GM18499 (cell line): ENCODE measurements around the gene SCFD2.
"Not testable (repeated sequence)": the region's sequence is repeated elsewhere in the genome, so short reads cannot be mapped to it uniquely, and the experiment has no call there.

Source experiments
- ATAC-seq: cut with Tn5 transposase; IDR thresholded peaks from one replicate; pipeline ENCODE4 v1.9.1; 2021; ENCODE audit warnings: moderate number of reproducible peaks; ENCODE audit not compliant: insufficient read depth, unreplicated experiment

Gene SCFD2

DNA sequence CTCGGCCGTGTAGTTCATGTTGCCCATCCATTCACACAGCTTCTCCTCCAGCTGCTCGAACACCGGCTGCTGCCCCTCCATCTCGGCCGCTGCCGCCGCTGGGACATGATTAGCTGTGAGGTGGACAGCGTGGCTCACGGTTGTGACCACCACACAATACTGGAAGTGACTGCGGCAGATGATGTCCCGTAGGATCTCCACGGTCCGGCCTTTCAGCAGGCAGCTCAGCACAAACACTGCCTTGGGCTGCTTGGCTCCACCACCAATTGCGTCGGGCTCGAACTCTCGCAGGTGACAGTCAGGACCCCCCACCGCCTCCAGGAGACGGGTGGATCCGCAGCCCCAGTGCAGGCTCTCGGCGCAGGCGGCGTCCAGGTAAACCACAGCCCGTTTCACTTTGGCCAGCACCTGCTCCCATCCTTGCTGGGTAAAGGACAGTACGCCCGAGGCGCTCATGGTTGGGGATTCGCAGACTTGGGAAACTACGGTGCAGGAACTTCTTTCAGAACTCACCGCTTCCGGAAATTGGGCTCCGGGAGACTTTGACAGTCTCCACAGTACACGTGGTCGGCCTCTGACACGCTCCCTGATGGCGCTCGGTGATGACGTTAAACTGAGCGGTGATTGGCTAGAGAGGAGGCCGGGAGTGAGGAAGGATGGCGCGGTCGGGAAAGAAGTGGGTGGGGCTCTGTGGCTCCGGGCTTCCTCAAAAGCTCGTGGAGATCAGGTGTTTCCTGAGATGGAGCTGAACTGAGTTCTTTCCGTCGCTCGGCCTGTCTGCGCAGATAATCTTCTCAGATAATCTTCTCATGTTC lies at the start of gene SCFD2:
SCFD2 (minus strand) TSS at position 576 of the 815 bp plus-strand sequence.
- peak; percentile 91 for ATAC-seq

DNA sequence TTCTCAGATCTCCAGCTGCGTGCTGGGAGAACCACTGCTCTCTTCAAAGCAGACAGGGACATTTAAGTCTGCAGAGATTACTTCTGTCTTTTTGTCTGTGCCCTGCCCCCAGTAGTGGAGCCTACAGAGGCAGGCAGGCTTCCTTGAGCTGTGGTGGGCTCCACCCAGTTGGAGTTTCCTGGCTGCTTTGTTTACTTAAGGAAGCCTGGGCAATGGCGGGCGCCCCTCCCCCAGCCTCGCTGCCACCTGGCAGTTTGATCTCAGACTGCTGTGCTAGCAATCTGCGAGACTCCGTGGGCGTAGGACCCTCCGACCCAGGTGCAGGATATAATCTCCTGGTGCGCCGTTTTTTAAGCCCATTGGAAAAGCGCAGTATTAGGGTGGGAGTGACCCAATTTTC lies 43.6 kb upstream of the SCFD2 start:
- ATAC-seq, result not testable (repeated sequence)

DNA sequence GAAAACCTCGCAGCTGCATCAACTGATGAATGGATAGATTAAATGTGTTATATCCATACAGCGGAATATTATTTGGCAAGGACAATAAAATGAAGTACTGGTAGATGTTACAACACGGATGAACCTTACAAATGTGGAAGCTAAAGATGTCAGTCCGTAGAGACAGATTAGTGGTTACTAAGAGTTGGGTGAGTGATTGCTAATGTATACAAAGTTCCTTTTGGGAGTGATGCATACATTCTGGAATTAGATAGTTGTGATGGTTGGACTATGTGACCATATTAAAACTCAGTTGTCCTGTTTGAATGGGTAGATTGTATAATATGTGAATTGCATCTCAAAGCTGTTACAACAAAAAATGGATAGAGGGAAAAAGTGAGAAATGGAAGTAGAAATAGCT lies 14.4 kb upstream of the SCFD2 start:
- ATAC-seq, result no peak

DNA sequence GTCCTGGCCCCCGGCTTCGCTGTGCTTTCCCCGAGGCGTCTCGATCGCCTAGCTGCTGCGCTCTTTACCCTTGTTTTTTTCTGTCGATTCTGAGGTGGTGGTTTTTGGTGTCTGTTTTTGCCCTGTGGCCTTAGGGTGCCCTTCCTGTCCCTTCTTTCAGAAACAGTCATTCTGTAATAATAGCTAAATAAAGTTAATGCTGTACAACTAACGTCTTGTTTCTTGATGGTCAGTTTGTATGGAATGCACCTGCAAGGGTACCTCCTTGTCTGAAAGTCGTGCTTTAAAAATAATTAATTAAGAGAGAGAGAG lies 12.3 kb upstream of the SCFD2 start:
- peak; percentile 18 for ATAC-seq

GRCh38 chr4:53377319-53378170 lies 11.7 kb upstream of the SCFD2 start, which contains the start of gene FIP1L1:
TSS of gene FIP1L1 (plus strand) at chr4:53377641. CDS start at chr4:53377839, 198 bp downstream.
- ATAC-seq, result peak; percentile 87

- ATAC-seq, result no peak
Observed at GRCh38 chr4:53376900-53377299, 11.0 kb upstream of the SCFD2 start.

DNA sequence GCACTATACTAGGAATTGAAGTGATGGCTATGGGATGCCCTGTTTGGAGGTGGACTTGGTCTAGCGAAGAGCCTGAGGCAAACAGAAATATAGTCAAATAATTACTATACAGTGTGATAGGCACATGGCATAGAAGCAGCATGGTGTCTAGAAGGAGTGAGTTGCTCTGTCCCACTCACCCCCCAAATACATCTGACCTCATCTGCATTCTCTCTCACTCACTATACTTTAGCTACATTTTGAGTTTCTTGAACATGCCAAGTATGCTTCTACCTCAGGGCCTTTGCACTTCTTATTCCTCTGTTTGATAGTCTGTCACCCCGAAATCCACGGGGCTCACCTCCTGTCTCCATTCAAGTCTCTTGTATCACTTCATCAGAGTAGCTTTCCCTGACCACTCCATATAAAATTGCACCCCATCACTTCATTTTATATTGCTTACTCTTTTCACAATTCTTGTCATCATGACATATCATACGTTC lies 9.0 kb upstream of the SCFD2 start:
- no peak for ATAC-seq

GRCh38 chr4:53371843-53372521 lies 6.1 kb upstream of the SCFD2 start:
- ATAC-seq, result no peak

GRCh38 chr4:53371049-53371448 lies 5.2 kb upstream of the SCFD2 start:
- no peak for ATAC-seq

- no peak for ATAC-seq
Observed at GRCh38 chr4:53367721-53368120, 1.9 kb upstream of the SCFD2 start.

GRCh38 chr4:53366301-53366716 lies 448 bp upstream of the SCFD2 start:
- ATAC-seq, result no peak

- no peak for ATAC-seq
Observed at GRCh38 chr4:53365121-53365485, 758 bp downstream of the SCFD2 start.

DNA sequence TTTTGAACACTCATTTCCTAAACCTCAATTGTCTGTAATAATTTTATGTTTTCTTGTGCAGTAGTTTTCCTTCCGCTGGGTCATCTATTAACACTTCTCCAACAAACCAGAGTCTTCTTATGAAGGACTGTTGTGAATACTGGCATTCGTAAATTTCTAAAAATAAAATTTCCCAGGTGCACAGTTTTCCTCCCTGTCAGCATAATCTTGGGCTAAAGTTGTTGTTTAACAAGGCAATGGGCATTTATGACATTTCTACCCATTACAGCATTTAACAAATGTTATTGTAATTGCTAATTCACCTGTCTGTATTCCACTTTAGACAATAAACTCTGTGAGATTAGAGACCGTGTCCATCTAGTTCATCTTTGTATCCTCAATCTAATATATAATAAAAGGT lies 1.2 kb downstream of the SCFD2 start:
- no peak for ATAC-seq

DNA sequence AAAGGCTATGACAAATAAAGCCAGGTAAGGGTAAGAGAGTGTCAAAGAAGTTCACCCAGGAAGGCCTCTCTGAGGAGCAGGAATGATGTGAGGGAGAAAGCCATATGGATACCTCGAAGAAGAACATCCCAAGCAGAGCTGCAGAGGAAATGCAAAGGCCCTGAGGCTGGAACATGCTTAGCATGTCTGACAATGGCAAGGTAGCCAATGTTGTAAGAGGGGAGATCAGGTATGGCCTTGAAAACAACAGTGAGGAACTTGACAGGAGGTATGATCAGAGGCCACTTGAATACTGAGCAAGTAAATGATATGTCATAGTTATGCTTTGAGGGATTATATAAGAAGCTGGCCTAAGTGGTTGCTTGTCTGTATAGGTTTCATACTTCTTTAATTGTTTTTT lies 3.8 kb downstream of the SCFD2 start:
- no peak for ATAC-seq

DNA sequence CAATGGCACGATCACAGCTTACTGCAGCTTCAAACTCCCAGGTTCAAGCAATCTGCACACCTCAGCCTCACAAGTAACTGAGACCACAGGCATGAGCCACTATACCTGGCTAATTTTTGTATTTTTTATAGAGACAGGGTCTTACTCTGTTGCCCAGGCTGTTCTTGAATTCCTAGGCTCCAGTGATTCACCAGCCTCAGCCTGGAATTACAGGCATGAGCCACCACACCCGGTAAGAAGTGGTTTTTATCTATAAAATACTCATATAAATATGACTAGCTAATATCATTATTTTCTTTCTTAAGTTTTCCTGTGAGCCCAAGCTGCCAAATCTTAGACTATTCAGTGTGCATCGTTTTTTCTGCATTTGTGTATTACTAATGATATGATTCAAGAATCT lies 4.4 kb downstream of the SCFD2 start:
- no peak for ATAC-seq

- ATAC-seq, result no peak
Observed at GRCh38 chr4:53355930-53356521, 9.8 kb downstream of the SCFD2 start.

DNA sequence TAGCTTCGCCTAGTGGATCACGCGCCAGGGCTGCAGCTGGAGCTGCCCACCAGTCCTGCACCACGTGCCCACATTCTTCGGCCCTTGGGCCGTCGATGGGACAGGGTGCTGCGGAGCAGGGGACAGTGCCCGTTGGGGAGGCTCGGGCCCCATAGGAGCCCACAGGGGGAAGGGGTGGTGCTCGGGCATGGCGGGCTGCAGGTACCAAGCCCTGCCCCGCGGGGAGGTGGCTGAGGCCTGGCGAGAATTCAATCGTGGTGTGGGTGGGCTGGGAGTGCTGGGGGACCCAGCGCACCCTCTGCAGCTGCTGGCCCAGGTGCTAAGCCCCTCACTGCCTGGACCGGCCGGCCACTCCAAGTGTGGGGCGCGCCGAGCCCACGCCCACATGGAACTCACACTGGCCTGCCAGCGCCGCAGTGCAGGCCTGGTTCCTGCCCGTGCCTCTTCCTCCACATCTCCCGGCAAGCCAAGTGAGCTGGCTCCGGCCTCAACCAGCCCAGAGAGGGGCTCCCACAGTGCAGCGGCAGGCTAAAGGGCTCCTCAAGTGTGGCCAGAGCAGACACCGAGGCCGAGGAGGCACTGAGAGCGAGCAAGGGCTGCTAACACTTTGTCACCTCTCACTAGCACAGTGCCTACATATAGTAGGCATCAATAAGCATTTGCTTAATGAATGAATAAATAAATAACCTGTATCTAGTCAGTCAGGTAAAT lies 11.7 kb downstream of the SCFD2 start:
- ATAC-seq, result no peak

GRCh38 chr4:53349091-53349491 lies 16.8 kb downstream of the SCFD2 start:
- ATAC-seq, result no peak

DNA sequence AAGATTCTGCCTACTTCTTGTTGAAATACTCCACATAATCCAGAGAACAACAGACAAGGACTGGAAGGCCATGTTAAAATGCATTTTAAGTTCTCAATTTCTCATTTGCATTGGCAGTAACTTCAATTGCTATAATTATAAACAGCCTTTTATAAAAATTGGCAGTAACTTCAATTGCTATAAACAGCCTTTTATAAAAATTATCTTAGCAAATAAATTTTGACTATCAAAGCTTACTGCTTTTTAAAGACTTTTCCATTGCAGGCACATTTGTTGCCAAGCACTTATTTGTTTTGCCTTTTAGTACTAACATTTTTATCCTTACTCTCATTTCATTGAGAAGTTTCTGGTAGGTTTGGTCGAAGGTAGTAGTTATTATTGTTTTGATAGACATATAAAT lies 17.8 kb downstream of the SCFD2 start:
- ATAC-seq, result no peak
